SK-N-MC (cell line): ENCODE results near the gene SERPINA3.

Experiments used
- EZH2 ChIP-seq: fragments of 200-600 bp; sonication (generic); IDR thresholded peaks from one replicate; pipeline ENCODE4 v1.6.1; 2017; ENCODE audit warnings: antibody characterized with exemption
- FOXP2 ChIP-seq: optimal IDR thresholded peaks from 2 replicates; pipeline ENCODE3; 2011; ENCODE audit warnings: mild to moderate bottlenecking, moderate library complexity; ENCODE audit not compliant: insufficient read depth; ENCODE audit errors: extremely low read length, control extremely low read depth
- POLR2AphosphoS5 ChIP-seq: IDR thresholded peaks from 2 replicates; pipeline ENCODE4 v1.6.1; 2012; ENCODE audit warnings: mild to moderate bottlenecking, low read depth, low read length, borderline replicate concordance

DNA sequence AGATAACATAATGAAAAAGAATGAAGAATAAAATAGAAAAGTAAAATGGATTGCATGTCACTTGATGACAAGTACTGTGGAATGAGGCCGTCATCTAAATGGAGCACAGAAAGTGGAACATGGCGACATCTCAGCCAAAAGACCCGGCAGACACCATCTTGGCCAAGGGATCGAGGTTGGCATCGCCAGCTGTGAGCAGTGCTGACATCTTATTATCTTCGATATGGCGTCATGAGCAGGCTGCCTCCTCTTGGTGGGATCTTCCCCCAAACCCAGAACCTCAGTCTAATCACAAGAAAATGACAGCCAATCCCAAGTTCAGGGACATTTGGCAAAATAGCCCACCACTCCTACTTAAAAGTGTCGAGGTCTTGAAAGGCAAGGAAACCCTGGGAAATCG, 15.8 kb upstream of the SERPINA3 start:
- TF ChIP-seq EZH2 (no peak), POLR2AphosphoS5 (no peak), FOXP2 (no peak)
